OCI-LY3 (cell line): ENCODE measurements around the gene AFDN.

Experiments used
- H2AFZ ChIP-seq: fragments of 200-600, 300-600 bp; shearing (Covaris generic); 2 replicates; pipeline ENCODE4 v1.6.0; 2014; ENCODE audit warnings: antibody characterized with exemption, low read depth, low read length
- H3K27ac ChIP-seq: fragments of 200-600, 300-600 bp; sonication (generic); 2 replicates; pipeline ENCODE4 v1.5.1; 2014; ENCODE audit warnings: mild to moderate bottlenecking, low read length, moderate library complexity, mixed read lengths
- H3K27me3 ChIP-seq: fragments of 200-600, 300-600 bp; sonication (generic); 2 replicates; pipeline ENCODE4 v1.6.1; 2014; ENCODE audit warnings: low read depth, low read length, mixed read lengths
- H3K36me3 ChIP-seq: fragments of 200-600, 300-600 bp; sonication (generic); replicated peaks from 2 replicates; pipeline ENCODE3; 2014; ENCODE audit warnings: low read depth, low read length, mixed read lengths
- H3K4me1 ChIP-seq: fragments of 300-600, 200-600 bp; sonication (generic); 2 replicates; pipeline ENCODE4 v1.6.1; 2014; ENCODE audit warnings: low read length, mixed read lengths
- H3K4me2 ChIP-seq: fragments of 200-600, 300-600 bp; sonication (generic); 2 replicates; pipeline ENCODE4 v1.6.1; 2014; ENCODE audit warnings: low read length, mixed read lengths
- H3K4me3 ChIP-seq: fragments of 300-600, 200-600 bp; sonication (generic); 2 replicates; pipeline ENCODE4 v1.5.1; 2014; ENCODE audit warnings: antibody characterized with exemption, mild to moderate bottlenecking, low read length, moderate library complexity
- H3K79me2 ChIP-seq: fragments of 300-600, 200-600 bp; shearing (Covaris generic); 2 replicates; pipeline ENCODE4 v1.6.1; 2014; ENCODE audit warnings: mild to moderate bottlenecking, low read length, mixed read lengths
- H3K9ac ChIP-seq: fragments of 300-600, 200-600 bp; shearing (Covaris generic); 2 replicates; pipeline ENCODE4 v1.6.0; 2014; ENCODE audit warnings: mild to moderate bottlenecking, low read length, moderate library complexity
- H3K9me3 ChIP-seq: fragments of 200-600, 300-600 bp; shearing (Covaris generic); 2 replicates; pipeline ENCODE4 v1.6.1; 2014; ENCODE audit warnings: low read length, mixed read lengths; ENCODE audit not compliant: insufficient read depth
- H4K20me1 ChIP-seq: fragments of 200-600, 300-600 bp; sonication (generic); 2 replicates; pipeline ENCODE4 v1.6.1; 2016; ENCODE audit warnings: low read length, mixed read lengths; ENCODE audit not compliant: insufficient read depth
- CTCF ChIP-seq: fragments of 200-600, 300-600 bp; sonication (generic); IDR thresholded peaks from 2 replicates; pipeline ENCODE4 v1.5.1; 2014; ENCODE audit warnings: antibody characterized with exemption, low read length, low read depth
- EZH2phosphoT487 ChIP-seq: fragments of 200-600 bp; shearing (Covaris generic); IDR thresholded peaks from 2 replicates; pipeline ENCODE4 v1.6.1; 2018; ENCODE audit warnings: antibody characterized with exemption, mixed run types, low read depth

The AFDN gene

GRCh38 chr6:167957626-167958025, 130.9 kb downstream of the AFDN start:
- Histone ChIP-seq H3K4me1 (no peaks in the 10 kb centered on the region), H3K4me3 (no peak overlapping the region), H3K27ac (no peak overlapping the region), H3K79me2 (peaks cover 15% of the 10 kb centered on the region), H3K9ac (no peak overlapping the region), H2AFZ (no peak overlapping the region), H3K9me3 (no peaks in the 10 kb centered on the region), H3K36me3 (peaks cover 15% of the 10 kb centered on the region), H3K27me3 (no peaks in the 10 kb centered on the region), H4K20me1 (peaks cover 8% of the 10 kb centered on the region; the same call in 1 of the 2 replicates), H3K4me2 (no peak overlapping the region)
- no peak for TF ChIP-seq CTCF
- TF ChIP-seq EZH2phosphoT487, result no peak

GRCh38 chr6:167960579-167960978, 133.9 kb downstream of the AFDN start:
- no peak overlapping the region for H3K27ac ChIP-seq
- TF ChIP-seq CTCF, result no peak
- TF ChIP-seq EZH2phosphoT487, result no peak
- H3K4me3 ChIP-seq, result no peak overlapping the region
- peaks cover 20% of the 10 kb centered on the region for H3K36me3 ChIP-seq
- H3K9ac ChIP-seq, result no peak overlapping the region
- H2AFZ ChIP-seq, result no peak overlapping the region
- H4K20me1 ChIP-seq, result peaks cover 8% of the 10 kb centered on the region; the same call in 1 of the 2 replicates
- H3K4me1 ChIP-seq, result no peaks in the 10 kb centered on the region
- no peak overlapping the region for H3K4me2 ChIP-seq
- peaks cover 11% of the 10 kb centered on the region for H3K79me2 ChIP-seq
- H3K27me3 ChIP-seq, result no peaks in the 10 kb centered on the region
- no peaks in the 10 kb centered on the region for H3K9me3 ChIP-seq

- Histone ChIP-seq H3K4me3 (no peak overlapping the region), H3K36me3 (peaks cover 19% of the 10 kb centered on the region), H3K9ac (no peak overlapping the region), H3K27ac (no peak overlapping the region), H3K9me3 (no peaks in the 10 kb centered on the region), H3K79me2 (peaks cover 8% of the 10 kb centered on the region), H4K20me1 (peaks cover 4% of the 10 kb centered on the region; the same call in 1 of the 2 replicates), H3K4me2 (no peak overlapping the region), H2AFZ (no peak overlapping the region), H3K27me3 (no peaks in the 10 kb centered on the region), H3K4me1 (no peaks in the 10 kb centered on the region)
- TF ChIP-seq EZH2phosphoT487 (no peak), CTCF (no peak)
These were observed 136.0 kb downstream of the AFDN start for GRCh38 chr6:167962711-167963110.

GRCh38 chr6:167963589-167964057, 136.9 kb downstream of the AFDN start:
- peaks cover 22% of the 10 kb centered on the region for H3K36me3 ChIP-seq
- no peak for TF ChIP-seq CTCF
- TF ChIP-seq EZH2phosphoT487, result no peak
- no peak overlapping the region for H3K4me2 ChIP-seq
- H3K4me3 ChIP-seq, result no peak overlapping the region
- H4K20me1 ChIP-seq, result peaks cover 2% of the 10 kb centered on the region; the same call in 1 of the 2 replicates
- no peak overlapping the region for H3K9ac ChIP-seq
- no peaks in the 10 kb centered on the region for H3K9me3 ChIP-seq
- H3K4me1 ChIP-seq, result no peaks in the 10 kb centered on the region
- H3K79me2 ChIP-seq, result peaks cover 7% of the 10 kb centered on the region; the same call in 1 of the 2 replicates
- no peak overlapping the region for H2AFZ ChIP-seq
- no peak overlapping the region for H3K27ac ChIP-seq
- no peaks in the 10 kb centered on the region for H3K27me3 ChIP-seq
